ENCODE measurements around the gene ARGLU1. TPM values are rescaled to one million over a fixed set of nuclear protein-coding genes. Genes with fewer than 3 reads are reported as not detected.

ARGLU1 gene
- total and polyA plus RNA-seq, 2 experiments from 2014 or later = 108 to 166 TPM

DNA sequence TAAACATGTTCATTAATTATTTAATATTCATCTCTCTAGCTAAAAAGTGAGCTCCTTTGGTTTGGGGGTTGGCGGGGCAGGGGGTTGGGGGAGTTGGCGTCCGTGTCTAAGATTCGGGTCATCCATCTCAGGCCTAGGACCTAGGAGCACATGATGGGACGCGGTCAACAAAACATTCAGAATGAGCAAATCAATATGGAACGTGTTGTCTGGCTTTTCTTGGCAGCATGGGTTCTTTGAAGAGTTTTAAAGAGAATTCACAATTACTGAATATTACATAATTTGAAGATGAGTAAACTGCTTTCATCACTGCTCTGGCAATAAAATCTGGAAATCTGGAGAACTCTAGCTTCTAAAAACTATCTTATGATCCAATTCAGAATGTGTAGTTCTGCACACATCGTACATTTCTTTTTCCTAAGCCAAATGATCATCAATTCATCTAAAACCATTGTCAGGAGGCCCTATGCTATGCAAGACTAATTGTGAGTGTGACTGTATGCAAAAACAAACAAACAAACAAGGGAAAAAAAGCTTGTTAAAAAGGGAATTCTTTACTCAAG, 5.4 kb upstream of the ARGLU1 start:
- no peaks in the 10 kb centered on the region; the same call in 2 of the 3 replicates for H3K9me3 Mint-ChIP-seq
- H3K27ac Mint-ChIP-seq = no peak overlapping the region
- Histone ChIP-seq H4K20me1 (replicated peaks; ENCODE audit: insufficient read depth) (no peaks in the 10 kb centered on the region), H3K79me2 (replicated peaks; ENCODE audit: insufficient read depth) (peaks cover 10% of the 10 kb centered on the region; the same call in 1 of the 2 replicates), H3K4me1 (ENCODE audit: insufficient read depth) (peaks cover 10% of the 10 kb centered on the region), H3F3A (replicated peaks; ENCODE audit: low read depth) (no peaks in the 10 kb centered on the region), H3K27ac (ENCODE audit: low read depth) (no peak overlapping the region), H3K4me2 (no peak overlapping the region), H3K4me3 (no peak overlapping the region), H3K36me3 (ENCODE audit: insufficient read depth) (no peaks in the 10 kb centered on the region), H2AFZ (no peak overlapping the region), H3K27me3 (ENCODE audit: insufficient read depth) (no peaks in the 10 kb centered on the region), H3K9me2 (ENCODE audit: insufficient read depth) (peaks cover 5% of the 10 kb centered on the region; the same call in 1 of the 2 replicates)
- TF ChIP-seq ZNF114 (CRISPR knock-in tag; IDR thresholded peaks at IDR 0.05) (no peak), JUNB (IDR thresholded peaks at IDR 0.05; ENCODE audit: unreplicated experiment) (no peak), CREB1 (CRISPR knock-in tag; IDR thresholded peaks at IDR 0.05; ENCODE audit: low read depth) (no peak), EZH2 (IDR thresholded peaks at IDR 0.05; ENCODE audit: low read depth, unreplicated experiment) (no peak), NANOG (IDR thresholded peaks at IDR 0.05; ENCODE audit: borderline replicate concordance) (no peak), EZH2phosphoT487 (IDR thresholded peaks at IDR 0.05; ENCODE audit: unreplicated experiment) (no peak), ZNF331 (CRISPR knock-in tag; IDR thresholded peaks at IDR 0.05; ENCODE audit: low read depth) (no peak), POLR2AphosphoS5 (IDR thresholded peaks at IDR 0.05; ENCODE audit: low read depth) (no peak), STAT1 (IDR thresholded peaks at IDR 0.05; ENCODE audit: unreplicated experiment) (no peak)
- TF ChIP-seq, protein P1, sequence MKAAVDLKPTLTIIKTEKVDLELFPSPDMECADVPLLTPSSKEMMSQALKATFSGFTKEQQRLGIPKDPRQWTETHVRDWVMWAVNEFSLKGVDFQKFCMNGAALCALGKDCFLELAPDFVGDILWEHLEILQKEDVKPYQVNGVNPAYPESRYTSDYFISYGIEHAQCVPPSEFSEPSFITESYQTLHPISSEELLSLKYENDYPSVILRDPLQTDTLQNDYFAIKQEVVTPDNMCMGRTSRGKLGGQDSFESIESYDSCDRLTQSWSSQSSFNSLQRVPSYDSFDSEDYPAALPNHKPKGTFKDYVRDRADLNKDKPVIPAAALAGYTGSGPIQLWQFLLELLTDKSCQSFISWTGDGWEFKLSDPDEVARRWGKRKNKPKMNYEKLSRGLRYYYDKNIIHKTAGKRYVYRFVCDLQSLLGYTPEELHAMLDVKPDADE (IDR thresholded peaks at IDR 0.05) = no peak
- TF ChIP-seq, protein P2, sequence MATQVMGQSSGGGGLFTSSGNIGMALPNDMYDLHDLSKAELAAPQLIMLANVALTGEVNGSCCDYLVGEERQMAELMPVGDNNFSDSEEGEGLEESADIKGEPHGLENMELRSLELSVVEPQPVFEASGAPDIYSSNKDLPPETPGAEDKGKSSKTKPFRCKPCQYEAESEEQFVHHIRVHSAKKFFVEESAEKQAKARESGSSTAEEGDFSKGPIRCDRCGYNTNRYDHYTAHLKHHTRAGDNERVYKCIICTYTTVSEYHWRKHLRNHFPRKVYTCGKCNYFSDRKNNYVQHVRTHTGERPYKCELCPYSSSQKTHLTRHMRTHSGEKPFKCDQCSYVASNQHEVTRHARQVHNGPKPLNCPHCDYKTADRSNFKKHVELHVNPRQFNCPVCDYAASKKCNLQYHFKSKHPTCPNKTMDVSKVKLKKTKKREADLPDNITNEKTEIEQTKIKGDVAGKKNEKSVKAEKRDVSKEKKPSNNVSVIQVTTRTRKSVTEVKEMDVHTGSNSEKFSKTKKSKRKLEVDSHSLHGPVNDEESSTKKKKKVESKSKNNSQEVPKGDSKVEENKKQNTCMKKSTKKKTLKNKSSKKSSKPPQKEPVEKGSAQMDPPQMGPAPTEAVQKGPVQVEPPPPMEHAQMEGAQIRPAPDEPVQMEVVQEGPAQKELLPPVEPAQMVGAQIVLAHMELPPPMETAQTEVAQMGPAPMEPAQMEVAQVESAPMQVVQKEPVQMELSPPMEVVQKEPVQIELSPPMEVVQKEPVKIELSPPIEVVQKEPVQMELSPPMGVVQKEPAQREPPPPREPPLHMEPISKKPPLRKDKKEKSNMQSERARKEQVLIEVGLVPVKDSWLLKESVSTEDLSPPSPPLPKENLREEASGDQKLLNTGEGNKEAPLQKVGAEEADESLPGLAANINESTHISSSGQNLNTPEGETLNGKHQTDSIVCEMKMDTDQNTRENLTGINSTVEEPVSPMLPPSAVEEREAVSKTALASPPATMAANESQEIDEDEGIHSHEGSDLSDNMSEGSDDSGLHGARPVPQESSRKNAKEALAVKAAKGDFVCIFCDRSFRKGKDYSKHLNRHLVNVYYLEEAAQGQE (IDR thresholded peaks at IDR 0.05; ENCODE audit: unreplicated experiment) = no peak
- TF ChIP-seq, protein P3, sequence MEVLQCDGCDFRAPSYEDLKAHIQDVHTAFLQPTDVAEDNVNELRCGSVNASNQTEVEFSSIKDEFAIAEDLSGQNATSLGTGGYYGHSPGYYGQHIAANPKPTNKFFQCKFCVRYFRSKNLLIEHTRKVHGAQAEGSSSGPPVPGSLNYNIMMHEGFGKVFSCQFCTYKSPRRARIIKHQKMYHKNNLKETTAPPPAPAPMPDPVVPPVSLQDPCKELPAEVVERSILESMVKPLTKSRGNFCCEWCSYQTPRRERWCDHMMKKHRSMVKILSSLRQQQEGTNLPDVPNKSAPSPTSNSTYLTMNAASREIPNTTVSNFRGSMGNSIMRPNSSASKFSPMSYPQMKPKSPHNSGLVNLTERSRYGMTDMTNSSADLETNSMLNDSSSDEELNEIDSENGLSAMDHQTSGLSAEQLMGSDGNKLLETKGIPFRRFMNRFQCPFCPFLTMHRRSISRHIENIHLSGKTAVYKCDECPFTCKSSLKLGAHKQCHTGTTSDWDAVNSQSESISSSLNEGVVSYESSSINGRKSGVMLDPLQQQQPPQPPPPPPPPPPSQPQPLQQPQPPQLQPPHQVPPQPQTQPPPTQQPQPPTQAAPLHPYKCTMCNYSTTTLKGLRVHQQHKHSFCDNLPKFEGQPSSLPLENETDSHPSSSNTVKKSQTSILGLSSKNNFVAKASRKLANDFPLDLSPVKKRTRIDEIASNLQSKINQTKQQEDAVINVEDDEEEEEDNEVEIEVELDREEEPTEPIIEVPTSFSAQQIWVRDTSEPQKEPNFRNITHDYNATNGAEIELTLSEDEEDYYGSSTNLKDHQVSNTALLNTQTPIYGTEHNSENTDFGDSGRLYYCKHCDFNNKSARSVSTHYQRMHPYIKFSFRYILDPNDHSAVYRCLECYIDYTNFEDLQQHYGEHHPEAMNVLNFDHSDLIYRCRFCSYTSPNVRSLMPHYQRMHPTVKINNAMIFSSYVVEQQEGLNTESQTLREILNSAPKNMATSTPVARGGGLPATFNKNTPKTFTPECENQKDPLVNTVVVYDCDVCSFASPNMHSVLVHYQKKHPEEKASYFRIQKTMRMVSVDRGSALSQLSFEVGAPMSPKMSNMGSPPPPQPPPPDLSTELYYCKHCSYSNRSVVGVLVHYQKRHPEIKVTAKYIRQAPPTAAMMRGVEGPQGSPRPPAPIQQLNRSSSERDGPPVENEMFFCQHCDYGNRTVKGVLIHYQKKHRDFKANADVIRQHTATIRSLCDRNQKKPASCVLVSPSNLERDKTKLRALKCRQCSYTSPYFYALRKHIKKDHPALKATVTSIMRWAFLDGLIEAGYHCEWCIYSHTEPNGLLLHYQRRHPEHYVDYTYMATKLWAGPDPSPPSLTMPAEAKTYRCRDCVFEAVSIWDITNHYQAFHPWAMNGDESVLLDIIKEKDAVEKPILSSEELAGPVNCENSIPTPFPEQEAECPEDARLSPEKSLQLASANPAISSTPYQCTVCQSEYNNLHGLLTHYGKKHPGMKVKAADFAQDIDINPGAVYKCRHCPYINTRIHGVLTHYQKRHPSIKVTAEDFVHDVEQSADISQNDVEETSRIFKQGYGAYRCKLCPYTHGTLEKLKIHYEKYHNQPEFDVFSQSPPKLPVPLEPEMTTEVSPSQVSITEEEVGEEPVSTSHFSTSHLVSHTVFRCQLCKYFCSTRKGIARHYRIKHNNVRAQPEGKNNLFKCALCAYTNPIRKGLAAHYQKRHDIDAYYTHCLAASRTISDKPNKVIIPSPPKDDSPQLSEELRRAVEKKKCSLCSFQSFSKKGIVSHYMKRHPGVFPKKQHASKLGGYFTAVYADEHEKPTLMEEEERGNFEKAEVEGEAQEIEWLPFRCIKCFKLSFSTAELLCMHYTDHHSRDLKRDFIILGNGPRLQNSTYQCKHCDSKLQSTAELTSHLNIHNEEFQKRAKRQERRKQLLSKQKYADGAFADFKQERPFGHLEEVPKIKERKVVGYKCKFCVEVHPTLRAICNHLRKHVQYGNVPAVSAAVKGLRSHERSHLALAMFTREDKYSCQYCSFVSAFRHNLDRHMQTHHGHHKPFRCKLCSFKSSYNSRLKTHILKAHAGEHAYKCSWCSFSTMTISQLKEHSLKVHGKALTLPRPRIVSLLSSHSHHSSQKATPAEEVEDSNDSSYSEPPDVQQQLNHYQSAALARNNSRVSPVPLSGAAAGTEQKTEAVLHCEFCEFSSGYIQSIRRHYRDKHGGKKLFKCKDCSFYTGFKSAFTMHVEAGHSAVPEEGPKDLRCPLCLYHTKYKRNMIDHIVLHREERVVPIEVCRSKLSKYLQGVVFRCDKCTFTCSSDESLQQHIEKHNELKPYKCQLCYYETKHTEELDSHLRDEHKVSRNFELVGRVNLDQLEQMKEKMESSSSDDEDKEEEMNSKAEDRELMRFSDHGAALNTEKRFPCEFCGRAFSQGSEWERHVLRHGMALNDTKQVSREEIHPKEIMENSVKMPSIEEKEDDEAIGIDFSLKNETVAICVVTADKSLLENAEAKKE (CRISPR knock-in tag; IDR thresholded peaks at IDR 0.05) = no peak
- TF ChIP-seq, protein P4, sequence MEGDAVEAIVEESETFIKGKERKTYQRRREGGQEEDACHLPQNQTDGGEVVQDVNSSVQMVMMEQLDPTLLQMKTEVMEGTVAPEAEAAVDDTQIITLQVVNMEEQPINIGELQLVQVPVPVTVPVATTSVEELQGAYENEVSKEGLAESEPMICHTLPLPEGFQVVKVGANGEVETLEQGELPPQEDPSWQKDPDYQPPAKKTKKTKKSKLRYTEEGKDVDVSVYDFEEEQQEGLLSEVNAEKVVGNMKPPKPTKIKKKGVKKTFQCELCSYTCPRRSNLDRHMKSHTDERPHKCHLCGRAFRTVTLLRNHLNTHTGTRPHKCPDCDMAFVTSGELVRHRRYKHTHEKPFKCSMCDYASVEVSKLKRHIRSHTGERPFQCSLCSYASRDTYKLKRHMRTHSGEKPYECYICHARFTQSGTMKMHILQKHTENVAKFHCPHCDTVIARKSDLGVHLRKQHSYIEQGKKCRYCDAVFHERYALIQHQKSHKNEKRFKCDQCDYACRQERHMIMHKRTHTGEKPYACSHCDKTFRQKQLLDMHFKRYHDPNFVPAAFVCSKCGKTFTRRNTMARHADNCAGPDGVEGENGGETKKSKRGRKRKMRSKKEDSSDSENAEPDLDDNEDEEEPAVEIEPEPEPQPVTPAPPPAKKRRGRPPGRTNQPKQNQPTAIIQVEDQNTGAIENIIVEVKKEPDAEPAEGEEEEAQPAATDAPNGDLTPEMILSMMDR (conservative IDR thresholded peaks at IDR 0.05; ENCODE audit: low read depth in 2 of 2) = no peak
- H3K4me3 Mint-ChIP-seq = no peak overlapping the region
- no peak for DNase-seq (ENCODE audit: low spot score)
- H3K4me1 Mint-ChIP-seq = peaks cover 13% of the 10 kb centered on the region; the same call in 2 of the 3 replicates
- ATAC-seq = no peak
- H3K36me3 Mint-ChIP-seq (ENCODE audit: low read depth) = no peaks in the 10 kb centered on the region; the same call in 2 of the 3 replicates
- H3K27me3 Mint-ChIP-seq (ENCODE audit: insufficient read depth, low read depth, poor library complexity) = peaks cover 4% of the 10 kb centered on the region

Measured in GM23338 (cell line).